Nephron (organoid): ENCODE measurements around the gene EMC10.

Experiments
- H3K27ac Mint-ChIP-seq, 3 experiments: 2 replicates each; pipeline ENCODE4 v1.8.0; 2020; ENCODE audit warnings: mixed read lengths in 3 of 3, mild to moderate bottlenecking in 2 of 3, moderate library complexity in 1 of 3
- H3K27me3 Mint-ChIP-seq: 2 replicates; pipeline ENCODE4 v1.8.0; 2021; ENCODE audit warnings: low read depth, mild to moderate bottlenecking, moderate library complexity, mixed read lengths
- H3K36me3 Mint-ChIP-seq: 2 replicates; pipeline ENCODE4 v1.8.0; 2020; ENCODE audit warnings: low read depth, mixed read lengths
- H3K4me1 Mint-ChIP-seq: 2 replicates; pipeline ENCODE4 v1.8.0; 2020; ENCODE audit warnings: mixed read lengths
- H3K4me3 Mint-ChIP-seq, 3 experiments: 2 replicates each; pipeline ENCODE4 v1.8.0; 2020; ENCODE audit warnings: mild to moderate bottlenecking in 3 of 3, mixed read lengths in 3 of 3, moderate library complexity in 2 of 3
- H3K9me3 Mint-ChIP-seq: 2 replicates; pipeline ENCODE4 v1.8.0; 2020; ENCODE audit warnings: mixed read lengths
- CTCF ChIP-seq, 3 experiments: fragments of 200-600 bp; sonication (generic); IDR thresholded peaks; one replicate each; pipeline ENCODE4 v1.5.0; 2021; ENCODE audit warnings: antibody characterized with exemption in 3 of 3; ENCODE audit not compliant: unreplicated experiment in 3 of 3

The EMC10 gene

DNA sequence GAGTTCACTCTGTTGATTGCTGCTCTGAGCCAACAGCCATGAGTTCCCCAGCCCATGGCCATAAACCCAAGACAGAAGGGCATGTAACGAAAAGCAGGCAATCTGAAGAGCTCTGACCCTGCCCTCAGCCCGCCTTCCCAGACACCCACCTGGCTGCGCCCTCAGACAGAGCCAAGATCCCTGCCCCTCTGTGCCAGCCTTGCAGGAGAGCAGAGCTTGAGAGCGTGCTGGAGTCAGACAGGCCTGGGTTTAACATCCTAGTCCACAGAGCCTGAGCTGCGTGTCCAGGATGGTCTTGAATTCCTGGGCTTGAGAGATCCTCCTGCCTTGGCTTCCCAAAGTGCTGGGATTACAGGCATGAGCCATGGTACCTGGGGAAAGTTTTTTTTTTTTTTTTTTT, 19.0 kb upstream of the EMC10 start:
- Mint-ChIP-seq H3K9me3 (peaks cover 2% of the 10 kb centered on the region), H3K4me1 (peaks cover 10% of the 10 kb centered on the region), H3K36me3 (no peaks in the 10 kb centered on the region), H3K4me3 (no peak overlapping the region), H3K27me3 (peaks cover 10% of the 10 kb centered on the region), H3K27ac (no peak overlapping the region)
- TF ChIP-seq CTCF (IDR thresholded peaks at IDR 0.05; ENCODE audit: unreplicated experiment in 3 of 3) = no peak

DNA sequence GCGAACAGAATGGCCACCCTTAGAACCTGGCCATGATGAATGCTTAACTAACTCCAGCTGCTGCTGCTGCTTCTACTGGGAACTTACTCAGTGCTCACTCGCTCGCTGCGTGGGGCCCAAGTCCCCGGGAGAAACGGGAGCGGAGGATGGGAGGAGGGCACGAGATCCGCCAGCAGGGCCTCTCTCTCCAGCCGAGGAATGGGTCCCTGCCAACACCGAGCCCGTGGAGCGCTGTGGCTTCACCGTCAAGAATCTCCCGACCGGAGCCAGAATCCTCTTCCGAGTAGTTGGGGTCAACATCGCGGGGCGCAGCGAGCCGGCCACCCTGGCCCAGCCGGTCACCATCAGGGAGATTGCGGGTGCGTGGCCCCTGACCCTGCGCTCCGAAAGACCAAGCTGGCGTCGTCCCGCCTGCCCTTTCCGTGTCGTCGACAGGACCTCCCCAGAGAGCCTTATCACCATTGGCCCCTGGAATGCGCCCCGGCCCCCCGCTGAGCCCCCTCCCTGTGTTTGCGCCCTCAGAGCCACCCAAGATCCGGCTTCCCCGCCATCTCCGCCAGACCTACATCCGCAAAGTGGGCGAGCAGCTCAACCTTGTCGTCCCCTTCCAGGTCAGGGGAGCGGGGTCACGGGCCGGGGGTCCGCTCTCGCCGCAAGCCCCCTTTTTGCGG, 17.8 kb upstream of the EMC10 start:
- Mint-ChIP-seq H3K27me3 (peaks cover 10% of the 10 kb centered on the region), H3K9me3 (peaks cover 2% of the 10 kb centered on the region), H3K36me3 (no peaks in the 10 kb centered on the region), H3K4me1 (peaks cover 10% of the 10 kb centered on the region), H3K27ac (no peak overlapping the region), H3K4me3 (no peak overlapping the region)
- TF ChIP-seq CTCF (IDR thresholded peaks at IDR 0.05; ENCODE audit: unreplicated experiment in 3 of 3) = no peak

DNA sequence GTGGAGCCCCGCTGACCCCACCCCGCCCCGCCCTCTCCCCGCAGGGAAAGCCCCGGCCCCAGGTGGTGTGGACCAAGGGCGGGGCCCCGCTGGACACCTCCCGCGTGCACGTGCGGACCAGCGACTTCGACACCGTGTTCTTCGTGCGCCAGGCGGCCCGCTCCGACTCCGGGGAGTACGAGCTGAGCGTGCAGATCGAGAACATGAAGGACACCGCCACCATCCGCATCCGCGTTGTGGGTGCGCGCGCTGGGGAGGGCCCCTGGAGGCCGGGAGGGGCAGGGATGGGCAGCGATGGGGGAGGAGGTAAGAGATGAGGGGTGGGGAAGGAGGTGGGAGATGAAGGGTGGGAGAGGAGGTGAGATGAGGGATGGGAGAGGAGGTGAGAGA, 17.2 kb upstream of the EMC10 start:
- peaks cover 2% of the 10 kb centered on the region for H3K9me3 Mint-ChIP-seq
- H3K4me3 Mint-ChIP-seq = no peak overlapping the region
- no peak for TF ChIP-seq CTCF (IDR thresholded peaks at IDR 0.05; ENCODE audit: unreplicated experiment in 3 of 3)
- no peaks in the 10 kb centered on the region for H3K36me3 Mint-ChIP-seq
- H3K4me1 Mint-ChIP-seq = peaks cover 10% of the 10 kb centered on the region
- H3K27ac Mint-ChIP-seq = no peak overlapping the region
- peaks cover 13% of the 10 kb centered on the region for H3K27me3 Mint-ChIP-seq

GRCh38 chr19:50459638-50460037, 16.7 kb upstream of the EMC10 start:
- peaks cover 2% of the 10 kb centered on the region for H3K9me3 Mint-ChIP-seq
- H3K36me3 Mint-ChIP-seq = no peaks in the 10 kb centered on the region
- H3K4me3 Mint-ChIP-seq = no peak overlapping the region
- peaks cover 10% of the 10 kb centered on the region for H3K4me1 Mint-ChIP-seq
- no peak for TF ChIP-seq CTCF (IDR thresholded peaks at IDR 0.05; ENCODE audit: unreplicated experiment in 3 of 3)
- no peak overlapping the region for H3K27ac Mint-ChIP-seq
- H3K27me3 Mint-ChIP-seq = peaks cover 13% of the 10 kb centered on the region

DNA sequence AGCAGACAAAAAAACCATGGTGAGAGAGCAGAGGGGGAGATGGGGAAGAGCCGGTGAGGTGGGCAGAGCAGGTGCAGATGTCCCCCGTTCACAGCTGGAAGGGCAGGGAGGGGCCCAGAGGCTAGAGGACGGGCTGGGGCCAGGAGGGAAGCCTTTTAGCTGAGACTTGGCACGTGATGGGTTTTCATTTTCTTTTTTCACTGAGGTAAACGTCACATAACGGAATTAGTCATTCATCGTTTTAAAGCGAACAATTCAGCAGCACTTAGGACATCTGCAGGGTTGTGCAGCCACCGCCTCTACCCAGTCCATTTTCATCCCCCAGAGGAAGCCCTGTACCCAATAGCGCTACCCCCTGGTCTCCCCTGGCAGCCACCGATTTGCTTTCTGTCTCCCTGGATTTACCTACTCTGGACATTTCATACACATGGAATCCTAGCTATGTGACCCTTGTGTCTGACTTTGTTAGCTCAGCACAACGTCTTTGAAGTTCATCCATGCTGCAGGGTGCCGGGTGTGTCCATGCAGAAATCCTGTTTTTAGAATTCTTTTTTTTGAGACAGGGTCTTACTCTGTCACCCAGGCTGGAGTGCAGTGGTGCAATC, 16.0 kb upstream of the EMC10 start:
- Mint-ChIP-seq H3K27ac (peak overlapping the region; percentile 47 to 60 (median 57)), H3K4me1 (peaks cover 10% of the 10 kb centered on the region), H3K9me3 (peaks cover under 1% of the 10 kb centered on the region), H3K36me3 (no peaks in the 10 kb centered on the region), H3K4me3 (no peak overlapping the region), H3K27me3 (peaks cover 13% of the 10 kb centered on the region)
- no peak for TF ChIP-seq CTCF (IDR thresholded peaks at IDR 0.05; ENCODE audit: unreplicated experiment in 3 of 3)
